Measurements from ENCODE around the gene PDS5A.
"Not testable (repeated sequence)": the region's sequence is repeated elsewhere in the genome, so short reads cannot be mapped to it uniquely, and the experiment has no call there.

PDS5A gene

DNA sequence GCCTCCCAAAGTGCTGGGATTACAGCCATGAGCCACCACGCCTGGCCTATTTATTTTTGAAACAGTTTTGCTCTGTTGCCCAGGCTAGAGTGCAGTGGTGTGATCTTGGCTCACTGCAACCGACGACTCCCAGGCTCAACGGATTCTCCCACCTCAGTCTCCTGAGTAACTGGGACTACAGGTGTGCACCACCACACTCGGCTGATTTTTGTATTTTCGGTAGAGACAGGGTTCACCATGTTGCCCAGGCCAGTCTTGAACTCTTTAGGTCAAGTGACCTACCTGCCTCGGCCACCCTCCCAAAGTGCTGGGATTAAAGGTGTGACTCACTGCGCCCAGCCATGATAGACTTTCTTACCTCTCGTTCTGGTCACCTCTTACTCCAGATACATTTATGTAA is 155.8 kb downstream of the PDS5A start:
- DNase-seq = no peak

DNA sequence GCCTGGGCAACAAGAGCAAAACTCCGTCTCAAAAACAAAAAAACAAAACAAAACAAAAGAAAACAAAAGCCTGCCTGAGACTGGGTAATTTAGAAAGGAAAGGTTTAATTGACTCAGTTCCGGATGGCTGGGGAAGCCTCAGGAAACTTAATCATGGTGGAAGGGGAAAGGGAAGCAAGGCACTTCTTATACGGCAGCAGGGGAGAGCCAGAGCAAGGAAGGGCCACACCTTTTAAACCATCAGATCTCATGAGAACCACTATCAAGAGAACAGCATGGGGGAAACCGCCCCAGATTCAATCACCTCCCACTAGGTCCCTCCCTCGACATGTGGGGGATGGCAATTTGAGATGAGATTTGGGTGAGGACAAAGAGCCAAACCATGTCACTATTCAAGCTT is 157.5 kb downstream of the PDS5A start:
- DNase-seq = no peak

GRCh38 chr4:39818646-39819045 is 159.1 kb downstream of the PDS5A start:
- DNase-seq = no peak

DNA sequence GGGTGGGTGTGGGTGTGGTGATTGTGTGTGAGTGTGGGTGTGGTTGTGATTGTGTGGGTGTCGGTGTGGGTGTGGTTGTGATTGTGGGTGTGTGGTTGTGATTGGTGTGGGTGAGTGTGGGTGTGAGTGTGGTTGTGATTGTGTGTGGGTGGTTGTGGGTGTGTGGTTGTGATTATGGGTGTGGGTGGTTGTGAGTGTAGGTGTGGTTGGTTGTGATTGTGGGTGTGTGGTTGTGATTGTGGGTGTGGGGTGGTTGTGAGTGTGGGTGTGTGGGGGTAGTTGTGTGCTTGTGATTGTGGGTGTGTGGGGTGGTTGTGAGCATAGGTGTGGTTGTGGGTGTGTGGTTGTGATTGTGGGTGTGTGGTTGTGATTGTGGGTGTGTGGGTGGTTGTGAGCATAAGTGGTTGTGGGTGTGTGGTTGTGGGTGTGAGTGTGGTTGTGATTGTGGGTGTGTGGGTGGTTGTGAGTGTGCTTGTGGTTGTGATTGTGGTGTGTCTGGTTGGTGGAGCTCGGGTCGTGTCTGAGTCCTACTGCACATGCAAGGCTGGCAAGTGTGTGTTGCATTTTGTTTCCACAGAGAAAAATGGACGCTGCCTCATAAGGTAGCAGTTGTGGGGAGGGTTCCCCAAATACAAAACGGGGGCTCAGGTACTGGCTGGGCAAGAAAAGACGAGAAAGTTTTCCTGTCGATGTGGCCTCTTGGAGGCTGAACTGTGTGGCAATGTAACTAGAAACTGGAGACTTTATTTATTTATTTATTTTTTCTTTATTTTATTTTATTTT is 163.1 kb downstream of the PDS5A start:
- DNase-seq = peak; percentile 24

DNA sequence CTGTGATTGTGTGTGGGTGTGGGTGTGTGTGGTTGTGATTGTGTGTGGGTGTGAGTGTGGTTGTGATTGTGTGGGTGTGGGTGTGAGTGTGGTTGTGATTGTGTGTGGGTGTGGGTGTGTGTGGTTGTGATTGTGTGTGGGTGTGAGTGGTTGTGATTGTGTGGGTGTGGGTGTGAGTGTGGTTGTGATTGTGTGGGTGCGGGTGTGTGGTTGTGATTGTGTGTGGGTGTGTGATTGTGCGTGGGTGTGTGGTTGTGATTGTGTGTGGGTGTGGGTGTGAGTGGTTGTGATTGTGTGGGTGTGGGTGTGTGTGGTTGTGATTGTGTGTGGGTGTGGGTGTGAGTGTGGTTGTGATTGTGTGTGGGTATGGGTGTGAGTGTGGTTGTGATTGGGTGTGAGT is 163.9 kb downstream of the PDS5A start:
- DNase-seq = not testable (repeated sequence)

DNA sequence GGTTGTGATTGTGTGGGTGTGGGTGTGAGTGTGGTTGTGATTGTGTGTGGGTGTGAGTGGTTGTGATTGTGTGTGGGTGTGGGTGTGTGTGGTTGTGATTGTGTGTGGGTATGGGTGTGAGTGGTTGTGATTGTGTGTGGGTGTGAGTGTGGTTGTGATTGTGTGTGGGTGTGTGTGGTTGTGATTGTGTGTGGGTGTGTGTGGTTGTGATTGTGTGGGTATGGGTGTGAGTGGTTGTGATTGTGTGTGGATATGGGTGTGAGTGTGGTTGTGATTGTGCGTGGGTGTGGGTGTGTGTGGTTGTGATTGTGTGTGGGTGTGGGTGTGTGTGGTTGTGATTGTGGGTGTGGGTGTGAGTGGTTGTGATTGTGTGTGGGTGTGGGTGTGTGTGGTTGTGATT is 164.7 kb downstream of the PDS5A start:
- DNase-seq = not testable (repeated sequence)

DNA sequence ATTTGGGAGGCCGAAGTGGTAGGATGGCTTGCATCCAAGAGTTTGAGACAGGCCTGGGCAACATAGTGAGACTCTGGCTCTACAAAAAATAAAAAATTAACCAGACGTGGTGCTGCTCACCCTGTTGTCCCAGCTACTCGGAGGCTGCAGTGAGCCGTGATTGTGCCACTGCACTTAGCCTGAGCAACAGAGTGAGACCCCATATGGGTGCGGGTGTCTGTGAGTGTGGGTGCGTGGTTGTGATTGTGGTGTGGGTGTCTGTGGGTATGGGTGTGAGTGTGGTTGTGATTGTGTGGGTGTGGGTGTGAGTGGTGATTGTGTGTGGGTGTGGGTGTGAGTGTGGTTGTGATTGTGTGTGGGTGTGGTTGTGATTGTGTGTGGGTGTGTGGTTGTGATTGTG is 165.2 kb downstream of the PDS5A start:
- peak; percentile 18 for DNase-seq

DNA sequence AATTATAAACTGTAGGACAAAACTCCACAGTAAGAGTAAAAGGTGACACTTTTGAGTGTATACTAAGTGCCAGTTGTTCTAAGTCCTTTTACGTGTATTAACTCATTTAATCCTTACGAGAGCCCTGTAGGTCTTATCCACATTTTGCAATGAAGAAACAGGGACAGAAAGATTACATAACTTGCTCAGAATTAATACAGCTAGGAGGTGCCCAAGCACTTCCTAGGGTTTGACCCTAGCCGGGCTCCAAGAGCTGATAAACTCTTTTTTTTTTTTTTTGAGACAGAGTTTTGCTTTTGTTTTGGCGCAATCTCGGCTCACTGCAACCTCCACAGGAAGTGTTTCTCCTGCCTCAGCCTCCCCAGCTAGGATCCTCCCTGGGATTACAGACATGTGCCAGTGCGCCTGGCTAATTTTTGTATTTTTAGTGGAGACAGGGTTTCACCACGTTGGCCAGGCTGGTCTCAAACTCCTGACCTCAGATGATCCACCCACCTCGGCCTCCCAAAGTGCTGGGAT is 169.4 kb downstream of the PDS5A start:
- no peak for DNase-seq

- DNase-seq = no peak
Measured at GRCh38 chr4:39802005-39802404, 175.7 kb downstream of the PDS5A start.

DNA sequence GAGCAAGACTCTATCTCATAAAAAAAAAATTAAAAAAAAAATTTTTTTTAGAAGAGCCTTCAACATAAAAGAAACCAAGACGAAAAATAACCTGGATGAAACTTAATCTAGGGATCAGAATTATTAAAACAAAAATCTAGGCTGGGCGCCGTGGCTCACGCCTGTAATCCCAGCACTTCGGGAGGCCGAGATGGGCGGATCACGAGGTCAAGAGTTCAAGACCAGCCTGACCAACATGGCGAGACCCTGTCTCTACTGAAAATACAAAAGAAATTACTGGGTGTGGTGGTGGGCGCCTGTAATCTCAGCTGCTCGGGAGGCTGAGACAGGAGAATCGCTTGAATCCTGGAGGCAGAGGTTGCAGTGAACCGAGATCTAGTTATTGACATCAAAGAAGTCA is 184.7 kb downstream of the PDS5A start:
- DNase-seq = not testable (repeated sequence)

DNA sequence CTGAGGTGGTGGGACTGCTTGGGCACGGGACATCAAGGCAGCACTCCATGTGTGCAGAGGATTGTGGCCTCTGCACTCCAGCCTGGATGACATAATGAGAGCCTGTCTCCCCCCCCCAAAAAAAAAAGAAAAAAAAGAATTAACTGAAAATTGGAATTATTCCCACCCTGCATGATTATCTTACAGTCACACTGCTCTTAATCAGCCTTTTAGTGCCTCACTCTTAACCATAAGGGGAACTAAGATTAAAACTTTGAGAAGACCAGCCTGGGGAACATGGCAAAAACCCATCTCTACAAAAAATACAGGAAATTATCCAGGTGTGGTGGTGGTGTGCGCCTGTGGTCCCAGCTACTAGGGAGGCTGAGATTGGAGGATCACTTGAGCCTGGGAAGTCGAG is 185.2 kb downstream of the PDS5A start:
- no peak for DNase-seq

GRCh38 chr4:39792128-39792527 is 185.6 kb downstream of the PDS5A start:
- no peak for DNase-seq

GRCh38 chr4:39786838-39787237 is 190.9 kb downstream of the PDS5A start:
- DNase-seq = no peak

- DNase-seq = no peak
Measured at GRCh38 chr4:39785083-39785482, 192.6 kb downstream of the PDS5A start.

DNA sequence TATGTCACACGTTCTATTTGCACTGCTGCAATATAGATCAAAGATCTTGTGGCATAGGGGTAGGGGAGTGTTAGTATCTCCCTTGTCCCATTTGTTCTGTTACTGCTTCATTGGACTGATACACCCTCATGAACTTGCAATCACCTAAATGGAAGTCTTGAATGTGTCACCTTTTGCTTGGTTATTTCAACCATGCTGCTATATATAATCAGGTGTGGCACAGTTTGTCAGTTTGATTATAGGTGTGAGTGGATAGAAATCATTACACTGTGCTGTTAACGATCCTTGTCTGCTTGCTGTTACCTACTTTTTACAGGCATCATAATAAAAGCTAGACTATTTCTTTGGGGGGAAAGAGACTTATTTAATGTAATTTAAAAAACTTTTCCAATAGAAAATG is 195.7 kb downstream of the PDS5A start:
- not testable (repeated sequence) for DNase-seq

Data from central memory CD4-positive, alpha-beta T cell (primary cell).